RPMI8226 (cell line): ENCODE results near the gene OR4P4.

Experiments used
- DNase-seq: peaks from one replicate; pipeline ENCODE4 v3.0.0-alpha.2; 2015

Gene OR4P4

DNA sequence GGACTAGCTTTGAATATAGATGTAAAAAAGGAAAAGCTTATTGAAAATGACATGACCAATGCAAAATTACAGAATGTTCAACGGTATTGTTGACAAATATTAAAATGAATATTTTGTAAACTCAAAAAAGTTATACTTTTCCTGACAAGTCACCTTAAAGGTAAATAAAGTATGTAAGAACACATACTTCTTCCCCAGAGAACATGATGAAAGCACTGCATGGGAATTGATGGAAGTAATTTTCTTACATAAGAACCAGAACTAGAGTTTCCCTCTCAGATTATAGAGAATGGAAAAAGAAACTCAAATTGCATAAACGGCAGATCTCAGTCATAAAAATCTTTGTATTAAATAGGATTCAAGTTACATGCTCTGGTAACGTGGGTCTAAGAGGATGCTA, at the start of gene OR4P4:
OR4P4 (plus strand) TSS at position 301 of the 400 bp plus-strand sequence.
- no peak for DNase-seq

- no peak for DNase-seq
These were observed 27.4 kb upstream of the OR4P4 start, which contains the start of gene OR4C11 for GRCh38 chr11:55607545-55607944. OR4C11 (minus strand) TSS chr11:55607645; CDS start chr11:55604373, 3,272 bp downstream.

DNA sequence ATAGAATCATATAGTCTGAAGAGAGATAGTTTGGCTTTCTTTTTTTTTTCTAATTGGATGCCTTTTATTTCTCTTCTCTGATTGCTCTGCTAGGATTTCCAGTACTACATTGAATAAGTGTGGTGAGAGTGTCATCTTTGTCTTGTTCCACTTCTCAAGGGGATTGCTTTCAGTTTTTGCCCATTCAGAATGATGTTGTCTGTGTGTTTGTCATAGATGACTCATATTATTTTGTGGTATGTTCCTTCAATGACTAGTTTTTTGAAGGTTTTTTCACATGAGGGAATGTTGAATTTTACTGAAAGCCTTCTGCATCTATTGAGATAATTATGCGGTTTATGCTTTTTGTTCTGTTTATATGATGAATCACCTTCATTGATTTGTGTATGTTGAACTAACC, 10.4 kb upstream of the OR4P4 start:
- no peak for DNase-seq

GRCh38 chr11:55648027-55648426, 13.1 kb downstream of the OR4P4 start, which contains the start of gene OR4S2:
OR4S2 (plus strand) TSS chr11:55648327; CDS start chr11:55650904, 2,577 bp downstream.
- DNase-seq, result no peak

DNA sequence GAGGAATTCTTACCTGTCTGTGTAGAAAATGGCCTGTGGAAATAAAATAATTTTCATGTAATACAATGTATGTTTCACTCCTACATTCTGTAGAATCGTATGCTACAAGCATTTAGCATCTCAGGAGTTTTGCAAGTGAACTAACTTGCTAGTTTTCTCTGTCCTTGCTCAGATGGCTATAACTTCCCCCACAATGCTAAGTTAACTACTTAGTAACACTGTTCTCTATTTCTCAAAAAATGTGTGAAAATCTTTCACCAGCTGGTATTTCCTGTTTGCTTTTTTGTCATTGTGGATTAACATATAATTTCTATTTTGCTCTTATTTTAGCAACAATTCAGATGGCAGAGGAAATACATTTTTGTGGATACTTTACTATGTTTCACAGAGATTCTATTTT, 17.6 kb downstream of the OR4P4 start:
- DNase-seq, result no peak

DNA sequence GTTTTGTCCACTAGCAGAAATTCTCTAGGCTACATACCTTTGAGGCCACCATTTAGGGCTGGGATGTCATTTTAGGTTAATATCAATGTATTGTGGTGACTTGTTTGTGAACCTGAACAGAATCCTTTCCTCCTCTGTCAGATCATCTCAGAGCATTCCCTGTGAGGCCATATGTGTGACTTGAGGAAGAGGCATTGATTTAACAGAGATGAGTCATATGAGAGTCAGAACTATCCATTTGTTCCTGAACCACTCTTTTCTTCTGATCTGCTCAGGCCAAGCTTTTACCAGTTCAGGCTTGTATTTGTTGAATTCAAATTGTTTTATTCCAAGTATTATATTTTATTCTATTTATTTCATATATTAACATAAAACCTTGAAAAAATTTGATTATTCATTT, 20.2 kb downstream of the OR4P4 start:
- no peak for DNase-seq

DNA sequence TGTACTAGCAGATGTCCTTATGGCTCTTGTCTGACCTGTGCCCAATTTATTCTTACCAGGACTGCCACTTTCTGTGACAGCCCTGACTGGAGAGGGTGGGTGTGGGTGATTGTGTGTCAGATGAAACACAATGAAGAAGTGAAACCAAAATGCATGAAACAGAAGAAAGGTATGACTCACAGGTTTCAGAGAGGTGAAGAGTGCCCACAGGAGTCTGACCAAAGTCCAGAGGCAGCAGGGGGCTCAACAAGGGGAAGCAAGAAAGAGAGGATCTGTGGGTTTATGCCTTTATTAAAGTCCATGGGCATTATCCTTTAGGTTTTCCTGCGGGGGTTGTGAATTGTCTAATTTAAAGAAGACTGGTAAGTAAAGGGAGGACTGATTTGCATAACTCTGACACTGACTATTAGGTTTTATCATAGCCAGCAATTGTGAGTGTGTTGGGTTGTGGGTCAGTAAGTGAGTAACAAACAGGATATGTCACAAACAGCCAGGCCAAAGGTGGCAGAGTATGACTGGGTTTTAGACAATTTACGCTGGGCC, 23.2 kb downstream of the OR4P4 start:
- peak; percentile 83 for DNase-seq

DNA sequence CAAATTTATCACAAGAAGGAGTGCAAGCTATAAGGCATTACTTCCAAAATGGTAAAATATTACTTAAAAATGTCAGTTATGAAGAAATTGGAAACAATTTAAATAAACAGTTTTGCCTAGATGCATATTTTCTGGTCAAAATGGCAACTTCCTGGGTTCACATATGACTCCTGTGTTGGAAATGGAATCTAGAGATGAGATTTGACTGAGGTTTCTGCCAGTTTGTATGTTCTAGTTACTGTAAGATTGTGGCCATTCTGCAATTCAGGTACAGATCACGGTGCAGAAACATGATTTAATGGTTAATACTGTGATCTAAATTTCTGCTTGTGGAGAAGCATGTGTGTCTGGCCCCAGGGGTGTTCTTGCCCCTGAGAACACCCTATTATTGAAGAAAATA, 23.7 kb downstream of the OR4P4 start:
- DNase-seq, result no peak

DNA sequence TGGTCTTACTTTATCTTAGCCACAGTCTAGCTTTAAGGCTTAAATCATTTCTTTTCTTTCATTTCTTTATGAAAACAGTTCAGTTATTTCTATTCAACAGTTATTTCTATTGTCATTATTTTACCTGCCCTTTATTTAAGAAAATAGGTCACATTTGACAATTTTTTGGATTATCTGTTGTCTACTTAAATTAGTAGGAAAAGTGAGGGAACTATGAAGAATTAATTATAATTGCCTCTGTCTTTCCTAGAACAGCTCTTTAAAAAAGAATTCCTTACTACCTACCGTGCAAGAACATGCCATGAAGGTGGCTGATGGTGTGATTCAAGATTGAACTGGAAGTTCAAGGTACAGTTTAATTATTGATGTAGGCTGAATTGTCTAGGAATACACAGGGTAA, 27.0 kb downstream of the OR4P4 start, which contains the start of gene OR4C6:
OR4C6 (plus strand) TSS at position 301 of the 400 bp plus-strand sequence. CDS start 2,966 bp downstream, outside the sequence.
- DNase-seq, result no peak

GRCh38 chr11:55669376-55669775, 34.5 kb downstream of the OR4P4 start:
- DNase-seq, result no peak

DNA sequence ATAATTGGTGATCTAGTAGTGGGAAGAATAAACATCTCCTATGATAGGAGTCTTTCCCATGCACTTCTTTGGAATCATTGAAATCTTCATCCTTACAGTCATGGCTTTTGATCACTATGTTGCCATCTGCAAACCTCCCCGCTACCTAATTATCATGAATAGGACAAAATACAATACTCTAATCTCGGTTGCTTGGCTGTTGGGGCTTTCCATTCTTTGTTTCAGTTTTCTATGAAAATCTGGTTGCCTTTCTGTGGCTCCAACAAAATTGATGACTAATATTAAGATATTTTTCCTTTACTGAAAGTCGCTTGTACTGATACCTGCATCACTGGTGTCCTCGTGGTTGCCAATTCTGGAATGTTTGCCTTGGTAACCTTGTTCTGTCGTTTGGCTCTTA, 38.9 kb downstream of the OR4P4 start:
- DNase-seq, result no peak
